ENCODE data around the gene CAPN1. TPM values are rescaled to one million over a fixed set of nuclear protein-coding genes. Genes with fewer than 3 reads are reported as not detected.

CAPN1 gene
- total and polyA plus RNA-seq, 2 donors = 31.9 to 104 TPM

DNA sequence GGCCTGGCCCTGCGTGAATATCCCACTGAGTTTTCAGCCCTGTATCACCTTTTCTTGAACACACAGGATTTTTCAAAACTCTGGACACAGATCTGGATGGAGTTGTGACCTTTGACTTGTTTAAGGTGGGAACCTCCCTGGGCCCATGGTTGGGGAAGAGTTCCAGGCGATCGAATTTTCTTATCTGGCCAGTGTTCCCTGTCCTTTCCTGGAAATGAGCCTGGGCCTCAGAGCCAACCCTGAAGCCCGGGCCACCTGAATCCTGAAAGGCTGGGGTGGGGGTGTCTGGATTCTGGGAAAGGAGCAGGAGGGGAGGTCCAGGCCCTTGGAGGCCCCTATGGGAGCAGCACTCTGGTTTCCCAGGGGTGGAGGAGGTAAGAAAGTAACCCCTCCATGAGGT is 29.0 kb downstream of the CAPN1 start:
- 82% methylated on average over 4 of the region's 4 CpGs for WGBS
- Histone ChIP-seq H3K4me1 (ENCODE audit: control insufficient read depth in 2 of 2, insufficient read depth in 2 of 2, low read length in 2 of 2) (peaks cover 25 to 35% of the 10 kb centered on the region in 2 donors), H3K27me3 (ENCODE audit: control insufficient read depth in 2 of 2, insufficient read depth in 1 of 2, low read length in 1 of 2) (no peaks in the 10 kb centered on the region), H3K27ac (ENCODE audit: low read depth in 1 of 2, low read length in 1 of 2) (no peak overlapping the region), H3K9me3 (ENCODE audit: control insufficient read depth in 2 of 2, insufficient read depth in 1 of 2, low read length in 1 of 2) (no peaks in the 10 kb centered on the region), H3K36me3 (ENCODE audit: control insufficient read depth in 2 of 2, insufficient read depth in 2 of 2, low read length in 1 of 2) (peaks cover 51% of the 10 kb centered on the region in 2 donors), H3K4me3 (ENCODE audit: low read length in 2 of 2) (no peak overlapping the region)
- no peak for DNase-seq (ENCODE audit: low read depth in 6 of 9, low spot score in 9 of 9)

DNA sequence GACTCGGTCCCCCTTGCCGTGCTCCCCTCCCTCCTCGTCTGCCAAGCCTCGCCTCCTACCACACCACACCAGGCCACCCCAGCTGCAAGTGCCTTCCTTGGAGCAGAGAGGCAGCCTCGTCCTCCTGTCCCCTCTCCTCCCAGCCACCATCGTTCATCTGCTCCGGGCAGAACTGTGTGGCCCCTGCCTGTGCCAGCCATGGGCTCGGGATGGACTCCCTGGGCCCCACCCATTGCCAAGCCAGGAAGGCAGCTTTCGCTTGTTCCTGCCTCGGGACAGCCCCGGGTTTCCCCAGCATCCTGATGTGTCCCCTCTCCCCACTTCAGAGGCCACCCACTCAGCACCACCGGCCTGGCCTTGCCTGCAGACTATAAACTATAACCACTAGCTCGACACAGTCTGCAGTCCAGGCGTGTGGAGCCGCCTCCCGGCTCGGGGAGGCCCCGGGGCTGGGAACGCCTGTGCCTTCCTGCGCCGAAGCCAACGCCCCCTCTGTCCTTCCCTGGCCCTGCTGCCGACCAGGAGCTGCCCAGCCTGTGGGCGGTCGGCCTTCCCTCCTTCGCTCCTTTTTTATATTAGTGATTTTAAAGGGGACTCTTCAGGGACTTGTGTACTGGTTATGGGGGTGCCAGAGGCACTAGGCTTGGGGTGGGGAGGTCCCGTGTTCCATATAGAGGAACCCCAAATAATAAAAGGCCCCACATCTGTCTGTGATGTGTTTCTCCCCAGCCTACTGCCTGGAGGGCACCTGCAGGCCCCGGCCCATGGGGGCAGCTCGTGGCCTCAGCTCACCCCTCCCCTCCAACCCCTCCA is 29.8 kb downstream of the CAPN1 start:
- 91% methylated on average over 29 of the region's 29 CpGs for WGBS
- H3K4me1 ChIP-seq (ENCODE audit: control insufficient read depth in 2 of 2, insufficient read depth in 2 of 2, low read length in 2 of 2) = peaks cover 25 to 35% of the 10 kb centered on the region in 2 donors
- peaks cover 43% of the 10 kb centered on the region in 2 donors for H3K36me3 ChIP-seq (ENCODE audit: control insufficient read depth in 2 of 2, insufficient read depth in 2 of 2, low read length in 1 of 2)
- H3K4me3 ChIP-seq (ENCODE audit: low read length in 2 of 2) = no peak overlapping the region
- no peak for DNase-seq (ENCODE audit: low read depth in 6 of 9, low spot score in 9 of 9)
- no peaks in the 10 kb centered on the region for H3K9me3 ChIP-seq (ENCODE audit: control insufficient read depth in 2 of 2, insufficient read depth in 1 of 2, low read length in 1 of 2)
- H3K27ac ChIP-seq (ENCODE audit: low read depth in 1 of 2, low read length in 1 of 2) = no peak overlapping the region
- H3K27me3 ChIP-seq (ENCODE audit: control insufficient read depth in 2 of 2, insufficient read depth in 1 of 2, low read length in 1 of 2) = no peaks in the 10 kb centered on the region

DNA sequence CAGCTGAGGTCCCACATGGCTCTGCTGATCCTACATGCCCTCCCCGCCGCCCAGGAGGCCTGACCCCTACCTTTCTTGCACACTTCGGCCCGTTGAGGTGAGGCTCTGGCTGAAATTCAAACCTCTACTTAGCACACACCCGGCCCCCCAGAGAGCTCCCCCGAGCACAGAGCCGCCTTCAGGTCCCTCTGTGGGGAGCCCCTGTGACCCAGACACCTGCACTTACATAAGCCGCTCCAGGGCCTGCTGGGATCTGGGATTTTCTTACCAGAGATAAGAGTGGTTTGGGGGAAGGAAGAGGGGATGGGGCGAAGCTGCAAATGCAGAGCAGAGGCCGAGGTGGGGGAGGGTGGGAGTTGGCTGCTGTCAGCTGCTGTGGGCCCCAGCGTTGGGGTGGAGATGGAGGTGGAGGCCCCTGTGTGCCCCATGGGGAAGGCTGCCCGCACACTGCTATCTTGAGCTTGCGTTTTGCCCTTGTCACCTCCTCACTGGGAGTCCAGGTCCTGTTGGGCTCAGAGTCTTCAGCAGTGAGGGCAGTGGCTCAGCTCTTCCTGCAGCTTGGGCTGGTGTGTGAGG is 30.6 kb downstream of the CAPN1 start:
- 25% methylated on average over 13 of the region's 13 CpGs for WGBS
- Histone ChIP-seq H3K4me3 (ENCODE audit: low read length in 2 of 2) (no peak overlapping the region), H3K27me3 (ENCODE audit: control insufficient read depth in 2 of 2, insufficient read depth in 1 of 2, low read length in 1 of 2) (no peaks in the 10 kb centered on the region), H3K36me3 (ENCODE audit: control insufficient read depth in 2 of 2, insufficient read depth in 2 of 2, low read length in 1 of 2) (peaks cover 38 to 39% of the 10 kb centered on the region in 2 donors), H3K4me1 (ENCODE audit: control insufficient read depth in 2 of 2, insufficient read depth in 2 of 2, low read length in 2 of 2) (peaks cover 25 to 35% of the 10 kb centered on the region in 2 donors), H3K9me3 (ENCODE audit: control insufficient read depth in 2 of 2, insufficient read depth in 1 of 2, low read length in 1 of 2) (no peaks in the 10 kb centered on the region), H3K27ac (ENCODE audit: low read depth in 1 of 2, low read length in 1 of 2) (peak overlapping the region in 1 of 2 donors; percentile 37)
- peak in 4 of 9 donors; percentile 15 to 48 (median 38) for DNase-seq (ENCODE audit: low read depth in 6 of 9, low spot score in 9 of 9)

DNA sequence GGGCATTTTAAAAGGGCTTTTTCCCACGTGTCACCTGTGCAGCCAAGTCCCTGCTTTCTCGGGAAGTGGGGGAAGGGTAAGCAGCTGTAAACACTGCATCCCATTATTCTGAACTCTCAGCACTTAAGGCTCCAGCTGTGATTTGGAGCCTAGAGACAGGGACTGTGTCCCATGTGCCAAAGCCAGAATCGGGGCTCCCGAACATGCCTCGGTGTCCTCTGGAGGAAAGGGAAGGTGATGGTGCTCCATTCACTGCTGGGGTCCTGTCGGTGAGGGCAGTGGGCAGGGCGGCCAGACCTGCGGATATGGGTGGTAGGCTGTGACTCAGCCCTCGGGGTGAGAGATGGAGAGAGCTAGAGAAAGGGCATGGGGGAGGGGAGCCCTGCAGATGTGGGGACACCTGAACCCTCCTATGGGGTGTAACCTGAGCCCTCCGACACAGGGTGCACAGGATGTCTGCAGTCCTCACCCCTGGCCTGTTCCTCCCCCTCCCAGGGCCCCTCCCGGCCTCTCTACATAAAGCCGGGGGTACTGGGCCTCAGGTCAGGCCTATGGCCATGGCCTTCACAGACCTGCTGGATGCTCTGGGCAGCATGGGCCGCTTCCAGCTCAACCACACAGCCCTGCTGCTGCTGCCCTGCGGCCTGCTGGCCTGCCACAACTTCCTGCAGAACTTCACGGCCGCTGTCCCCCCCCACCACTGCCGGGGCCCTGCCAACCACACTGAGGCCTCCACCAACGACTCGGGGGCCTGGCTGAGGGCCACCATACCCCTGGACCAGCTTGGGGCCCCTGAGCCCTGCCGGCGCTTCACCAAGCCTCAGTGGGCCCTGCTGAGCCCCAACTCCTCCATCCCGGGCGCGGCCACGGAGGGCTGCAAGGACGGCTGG is 31.8 kb downstream of the CAPN1 start:
- DNase-seq (ENCODE audit: low read depth in 6 of 9, low spot score in 9 of 9) = peak in 4 of 9 donors; percentile 45 to 58 (median 50)
- H3K36me3 ChIP-seq (ENCODE audit: control insufficient read depth in 2 of 2, insufficient read depth in 2 of 2, low read length in 1 of 2) = peaks cover 31 to 33% of the 10 kb centered on the region in 2 donors
- H3K4me1 ChIP-seq (ENCODE audit: control insufficient read depth in 2 of 2, insufficient read depth in 2 of 2, low read length in 2 of 2) = peaks cover 25 to 35% of the 10 kb centered on the region in 2 donors
- WGBS = 18% methylated on average over 26 of the region's 26 CpGs
- no peaks in the 10 kb centered on the region for H3K9me3 ChIP-seq (ENCODE audit: control insufficient read depth in 2 of 2, insufficient read depth in 1 of 2, low read length in 1 of 2)
- H3K27me3 ChIP-seq (ENCODE audit: control insufficient read depth in 2 of 2, insufficient read depth in 1 of 2, low read length in 1 of 2) = no peaks in the 10 kb centered on the region
- peak overlapping the region in 1 of 2 donors; percentile 25 for H3K27ac ChIP-seq (ENCODE audit: low read depth in 1 of 2, low read length in 1 of 2)
- H3K4me3 ChIP-seq (ENCODE audit: low read length in 2 of 2) = no peak overlapping the region

DNA sequence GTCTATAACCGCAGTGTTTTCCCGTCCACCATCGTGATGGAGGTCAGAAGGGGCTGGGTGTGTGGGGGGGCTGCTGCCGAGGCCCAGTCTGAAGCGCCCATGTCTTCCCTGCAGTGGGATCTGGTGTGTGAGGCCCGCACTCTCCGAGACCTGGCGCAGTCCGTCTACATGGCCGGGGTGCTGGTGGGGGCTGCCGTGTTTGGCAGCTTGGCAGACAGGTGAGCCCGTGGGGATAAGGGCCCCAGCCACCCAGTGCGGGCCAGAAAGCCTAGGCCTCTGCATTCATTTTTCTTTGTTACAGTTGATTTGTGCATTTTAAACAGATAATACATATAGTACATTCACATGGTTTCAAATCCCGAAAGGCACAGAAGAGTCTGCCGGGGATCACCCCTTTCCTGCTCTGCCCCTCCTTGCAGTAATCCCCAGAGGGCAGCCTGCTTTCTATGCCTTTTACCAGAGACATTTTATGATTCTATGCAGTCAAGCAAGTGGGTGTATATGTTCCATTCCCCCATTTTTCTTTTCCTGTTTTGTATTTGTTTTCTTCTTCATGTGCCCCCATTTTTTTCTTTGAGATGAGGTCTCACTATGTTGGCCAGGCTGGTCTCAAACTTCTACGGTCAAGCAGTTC is 32.6 kb downstream of the CAPN1 start:
- no peaks in the 10 kb centered on the region for H3K27me3 ChIP-seq (ENCODE audit: control insufficient read depth in 2 of 2, insufficient read depth in 1 of 2, low read length in 1 of 2)
- WGBS = 64% methylated on average over 16 of the region's 16 CpGs
- H3K36me3 ChIP-seq (ENCODE audit: control insufficient read depth in 2 of 2, insufficient read depth in 2 of 2, low read length in 1 of 2) = peaks cover 23 to 29% of the 10 kb centered on the region in 2 donors
- H3K27ac ChIP-seq (ENCODE audit: low read depth in 1 of 2, low read length in 1 of 2) = no peak overlapping the region
- no peaks in the 10 kb centered on the region for H3K9me3 ChIP-seq (ENCODE audit: control insufficient read depth in 2 of 2, insufficient read depth in 1 of 2, low read length in 1 of 2)
- H3K4me1 ChIP-seq (ENCODE audit: control insufficient read depth in 2 of 2, insufficient read depth in 2 of 2, low read length in 2 of 2) = peaks cover 25 to 35% of the 10 kb centered on the region in 2 donors
- H3K4me3 ChIP-seq (ENCODE audit: low read length in 2 of 2) = no peak overlapping the region
- no peak for DNase-seq (ENCODE audit: low read depth in 6 of 9, low spot score in 9 of 9)

DNA sequence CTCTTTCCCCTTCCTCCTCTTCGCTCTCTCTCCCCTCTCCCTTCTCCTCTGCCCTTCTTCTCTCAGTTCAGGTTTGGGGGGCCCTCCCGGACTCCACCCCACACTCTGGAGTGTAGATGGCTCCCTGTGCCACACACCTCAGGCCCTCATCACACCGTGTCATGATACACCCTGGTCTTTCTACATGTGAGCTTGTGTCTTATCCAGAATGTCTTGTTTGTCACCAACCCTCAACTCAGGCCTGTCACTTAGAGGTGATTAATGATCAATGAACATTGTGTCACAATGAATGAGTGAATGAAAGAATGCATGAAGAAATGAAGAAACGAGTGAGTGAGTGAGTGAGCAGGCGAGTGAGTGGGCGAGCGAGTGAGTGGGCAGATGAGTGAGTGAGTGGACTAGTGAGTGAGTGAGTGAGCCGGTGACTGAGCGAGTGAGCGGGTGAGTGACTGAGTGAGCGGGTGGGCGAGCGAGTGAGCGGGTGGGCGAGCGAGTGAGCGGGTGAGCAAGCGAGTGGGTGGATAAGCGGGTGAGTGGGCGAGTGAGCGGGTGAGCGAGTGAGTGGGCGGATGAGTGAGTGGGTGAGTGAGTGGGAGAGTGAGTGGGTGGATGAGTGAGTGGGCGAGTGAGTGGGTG is 33.8 kb downstream of the CAPN1 start:
- DNase-seq (ENCODE audit: low read depth in 6 of 9, low spot score in 9 of 9) = no peak
- WGBS = 96% methylated on average over 24 of the region's 24 CpGs
- Histone ChIP-seq H3K27ac (ENCODE audit: low read depth in 1 of 2, low read length in 1 of 2) (no peak overlapping the region), H3K36me3 (ENCODE audit: control insufficient read depth in 2 of 2, insufficient read depth in 2 of 2, low read length in 1 of 2) (peaks cover 11 to 16% of the 10 kb centered on the region in 2 donors), H3K4me1 (ENCODE audit: control insufficient read depth in 2 of 2, insufficient read depth in 2 of 2, low read length in 2 of 2) (peaks cover 29 to 43% of the 10 kb centered on the region in 2 donors), H3K9me3 (ENCODE audit: control insufficient read depth in 2 of 2, insufficient read depth in 1 of 2, low read length in 1 of 2) (no peaks in the 10 kb centered on the region), H3K4me3 (ENCODE audit: low read length in 2 of 2) (no peak overlapping the region), H3K27me3 (ENCODE audit: control insufficient read depth in 2 of 2, insufficient read depth in 1 of 2, low read length in 1 of 2) (no peaks in the 10 kb centered on the region)

DNA sequence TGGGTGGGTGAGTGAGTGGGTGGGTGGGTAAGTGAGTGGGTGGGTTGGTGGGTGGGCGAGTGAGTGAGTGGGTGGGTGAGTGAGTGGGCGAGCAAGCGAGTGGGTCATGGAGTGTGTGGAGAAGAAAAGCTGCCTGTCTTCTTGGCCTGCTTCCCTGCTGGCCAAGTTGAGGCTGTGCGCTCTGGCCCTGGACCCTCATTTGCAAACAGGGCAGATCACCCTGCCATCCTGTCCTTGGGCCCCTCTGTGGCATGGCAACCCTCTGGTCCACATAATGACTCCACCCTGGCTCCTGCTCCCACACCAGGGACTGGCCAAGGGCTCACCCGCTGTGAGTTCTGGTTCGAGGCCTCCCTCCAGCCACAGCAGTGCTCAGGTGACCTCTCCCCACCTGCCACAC is 35.1 kb downstream of the CAPN1 start:
- no peak overlapping the region for H3K27ac ChIP-seq (ENCODE audit: low read depth in 1 of 2, low read length in 1 of 2)
- DNase-seq (ENCODE audit: low read depth in 6 of 9, low spot score in 9 of 9) = no peak
- no peaks in the 10 kb centered on the region for H3K9me3 ChIP-seq (ENCODE audit: control insufficient read depth in 2 of 2, insufficient read depth in 1 of 2, low read length in 1 of 2)
- H3K4me3 ChIP-seq (ENCODE audit: low read length in 2 of 2) = no peak overlapping the region
- H3K4me1 ChIP-seq (ENCODE audit: control insufficient read depth in 2 of 2, insufficient read depth in 2 of 2, low read length in 2 of 2) = peaks cover 29 to 38% of the 10 kb centered on the region in 2 donors
- 98% methylated on average over 6 of the region's 6 CpGs for WGBS
- peaks cover 0 to 4% of the 10 kb centered on the region in 2 donors for H3K36me3 ChIP-seq (ENCODE audit: control insufficient read depth in 2 of 2, insufficient read depth in 2 of 2, low read length in 1 of 2)
- no peaks in the 10 kb centered on the region for H3K27me3 ChIP-seq (ENCODE audit: control insufficient read depth in 2 of 2, insufficient read depth in 1 of 2, low read length in 1 of 2)

All from thymus (tissue), 11 donors.